ENCODE results near the gene KASH5.

Gene KASH5

GRCh38 chr19:49396738-49397505, 8.9 kb downstream of the KASH5 start:
- DNase-seq = no peak

- no peak for DNase-seq
These were observed 10.1 kb downstream of the KASH5 start for GRCh38 chr19:49398001-49398615.

GRCh38 chr19:49398931-49399330, 10.9 kb downstream of the KASH5 start:
- no peak for DNase-seq

GRCh38 chr19:49400029-49400428, 12.0 kb downstream of the KASH5 start:
- DNase-seq = no peak

DNA sequence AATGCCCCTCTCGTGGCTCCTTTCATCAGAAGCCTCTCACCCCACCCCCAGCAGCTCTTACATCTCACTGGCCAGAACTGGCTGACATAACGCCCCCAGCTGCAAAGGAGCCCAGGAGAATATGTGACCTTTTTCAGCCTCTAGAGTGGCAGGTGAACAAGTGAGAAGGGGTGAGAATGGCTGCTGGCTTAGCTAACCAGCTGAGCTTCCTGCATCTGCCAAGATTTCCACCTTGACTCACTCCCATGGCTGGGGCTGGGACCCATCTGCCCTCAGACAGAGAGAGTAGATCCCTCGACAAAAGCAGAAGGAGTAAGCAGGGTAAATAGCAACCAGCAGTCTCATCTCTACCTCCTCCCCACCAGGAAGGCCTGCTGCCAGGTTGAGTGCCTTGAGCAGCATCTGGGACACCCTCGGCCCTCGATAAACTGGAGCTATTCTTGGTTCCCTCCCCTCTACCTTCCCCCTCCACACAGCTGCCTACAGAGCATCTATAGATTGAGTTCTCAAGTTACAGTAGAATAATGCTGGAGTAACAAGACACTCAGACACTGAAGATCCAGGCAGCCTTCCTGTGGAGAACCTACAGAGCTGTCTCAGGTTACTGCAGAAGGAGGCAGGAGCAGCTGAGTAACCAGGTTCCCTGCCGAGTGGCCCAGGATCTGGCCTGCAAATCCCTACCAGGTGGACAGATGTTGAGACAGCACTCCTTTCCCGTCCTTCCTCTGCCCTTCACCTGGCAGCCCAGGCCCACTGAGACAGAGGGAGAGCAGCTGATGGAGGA, 15.5 kb downstream of the KASH5 start:
- DNase-seq = no peak

DNA sequence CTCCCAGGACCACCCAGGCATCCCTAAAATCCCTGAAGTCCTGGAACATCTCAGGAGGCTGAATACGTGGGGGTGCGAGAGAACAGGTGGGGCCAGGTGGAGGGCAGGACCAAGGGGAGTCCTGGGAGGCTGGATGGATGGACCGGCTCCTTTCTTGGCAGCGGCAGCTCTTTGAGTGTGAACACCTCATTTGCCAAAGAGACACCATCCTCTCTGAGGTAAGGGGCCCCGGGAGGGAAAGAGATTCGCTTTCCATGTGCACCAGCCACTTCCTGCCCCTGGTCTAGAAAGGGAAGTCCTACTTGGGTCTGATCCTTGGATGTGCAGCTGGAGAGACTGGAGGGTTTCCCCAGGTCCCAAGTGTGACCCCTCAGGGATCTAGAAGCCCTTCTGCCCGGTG, 19.0 kb downstream of the KASH5 start:
- DNase-seq = no peak

DNA sequence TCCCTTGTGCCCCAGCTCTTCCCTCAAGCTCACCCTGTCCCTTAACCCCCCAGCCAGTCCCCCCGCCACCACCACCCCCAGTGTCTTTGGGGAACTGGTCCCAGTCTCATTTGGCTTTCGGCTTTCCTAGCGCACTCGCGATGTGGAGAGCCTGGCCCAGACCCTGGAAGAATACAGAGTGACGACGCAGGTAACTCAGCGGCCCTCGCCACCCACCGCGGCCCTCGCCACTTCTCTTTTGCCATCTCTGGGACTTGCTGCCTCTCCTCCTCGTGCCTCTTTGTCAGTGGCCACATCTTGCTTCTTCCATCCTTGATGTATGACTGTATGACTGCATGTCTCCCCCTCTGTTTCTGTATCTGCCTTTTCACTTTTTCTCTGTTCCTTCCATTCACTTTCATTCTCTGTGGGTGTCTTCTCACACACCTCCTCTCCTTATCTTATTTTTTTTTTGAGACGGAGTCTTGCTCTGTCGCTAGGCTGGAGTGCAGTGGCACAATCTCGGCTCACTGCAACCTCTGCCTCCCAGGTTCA, 19.5 kb downstream of the KASH5 start:
- no peak for DNase-seq

DNA sequence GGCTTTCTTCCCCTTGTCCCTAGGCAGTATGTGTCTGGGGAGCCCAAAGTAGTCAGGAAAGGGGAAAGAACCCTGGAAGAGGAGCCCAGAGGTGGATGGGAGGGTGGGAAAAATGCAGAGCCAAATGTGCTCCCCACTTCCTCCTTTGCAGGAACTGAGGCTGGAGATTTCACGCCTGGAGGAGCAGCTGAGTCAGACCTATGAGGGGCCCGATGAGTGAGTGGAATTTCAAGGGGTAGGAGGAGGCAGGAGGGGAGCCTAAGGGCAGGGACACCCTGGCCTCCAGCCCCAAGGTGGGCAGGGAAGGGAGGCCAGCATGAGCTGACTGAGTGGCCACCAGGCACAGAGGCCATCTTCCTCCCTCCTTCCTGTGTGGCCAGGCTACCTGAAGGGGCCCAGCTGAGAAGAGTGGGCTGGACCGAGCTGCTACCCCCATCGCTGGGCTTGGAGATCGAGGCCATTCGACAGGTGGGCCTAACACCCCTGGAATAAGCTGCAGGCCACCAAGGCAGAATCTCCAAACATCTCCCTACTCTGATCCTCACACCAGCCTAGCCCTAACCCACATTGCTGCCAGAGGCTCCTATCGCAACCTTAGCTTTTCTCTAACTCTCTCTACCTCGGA, 20.9 kb downstream of the KASH5 start:
- DNase-seq = no peak

- DNase-seq = peak; percentile 40
These were observed 21.5 kb downstream of the KASH5 start for GRCh38 chr19:49409441-49410029.

DNA sequence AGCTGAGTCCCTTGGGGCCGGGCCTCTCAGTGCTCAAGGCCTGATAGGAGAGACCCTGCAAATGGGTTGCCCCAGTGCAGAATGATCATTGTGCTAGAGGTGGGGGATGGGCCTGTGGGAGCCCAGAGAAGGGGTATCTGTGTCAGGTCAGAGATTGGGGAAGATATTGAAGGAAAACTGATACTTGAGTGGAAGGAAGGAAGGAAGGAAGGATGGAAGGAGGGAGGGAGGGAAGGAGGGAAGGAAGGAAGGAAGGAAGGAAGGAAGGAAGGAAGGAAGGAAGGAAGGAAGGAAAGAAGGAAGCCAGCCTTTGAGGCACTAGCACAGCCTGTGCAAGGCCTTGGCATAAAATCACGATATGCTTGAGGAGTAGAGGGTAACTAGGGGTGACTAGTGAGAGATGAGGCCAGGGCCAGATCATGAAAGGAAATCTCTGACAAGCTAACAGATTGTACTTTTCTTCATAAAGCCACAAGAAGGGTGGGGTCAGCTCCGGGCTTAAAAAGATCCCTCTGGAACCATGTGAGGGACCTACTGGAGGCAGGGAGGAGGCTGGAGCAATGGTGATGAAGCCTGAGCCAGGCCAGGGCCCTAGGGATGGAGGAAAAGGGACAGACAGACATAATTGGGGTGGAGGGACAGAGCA, 23.8 kb downstream of the KASH5 start:
- no peak for DNase-seq

- DNase-seq = no peak
These were observed 25.3 kb downstream of the KASH5 start for GRCh38 chr19:49413348-49413747.

GRCh38 chr19:49414256-49414655, 26.2 kb downstream of the KASH5 start:
- DNase-seq = no peak

- DNase-seq = no peak
These were observed 27.2 kb downstream of the KASH5 start for GRCh38 chr19:49415102-49415809.

GRCh38 chr19:49415810-49416200, 27.8 kb downstream of the KASH5 start:
- DNase-seq = no peak

- no peak for DNase-seq
These were observed 29.0 kb downstream of the KASH5 start for GRCh38 chr19:49417088-49417487.

DNA sequence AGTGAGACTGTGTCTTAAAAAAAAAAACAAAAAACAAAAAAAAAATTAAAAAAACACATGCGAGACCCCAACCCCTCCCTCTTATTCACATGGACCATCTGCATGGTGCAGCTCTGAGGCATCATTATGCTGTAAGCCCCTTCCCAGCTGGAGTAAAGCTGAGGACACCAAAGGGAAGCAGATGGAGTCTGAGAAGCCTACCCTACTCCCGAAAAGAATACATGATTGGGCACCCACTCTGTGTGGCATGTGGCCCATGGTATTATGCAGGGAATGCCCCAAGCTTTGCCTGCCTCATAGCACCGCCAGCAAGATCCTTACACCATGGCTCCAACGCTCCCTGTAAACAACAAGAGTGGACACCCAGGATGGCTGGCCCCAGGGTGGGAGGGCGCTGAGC, 30.5 kb downstream of the KASH5 start:
- no peak for DNase-seq

- DNase-seq = no peak
These were observed 31.1 kb downstream of the KASH5 start for GRCh38 chr19:49419173-49419572.

DNA sequence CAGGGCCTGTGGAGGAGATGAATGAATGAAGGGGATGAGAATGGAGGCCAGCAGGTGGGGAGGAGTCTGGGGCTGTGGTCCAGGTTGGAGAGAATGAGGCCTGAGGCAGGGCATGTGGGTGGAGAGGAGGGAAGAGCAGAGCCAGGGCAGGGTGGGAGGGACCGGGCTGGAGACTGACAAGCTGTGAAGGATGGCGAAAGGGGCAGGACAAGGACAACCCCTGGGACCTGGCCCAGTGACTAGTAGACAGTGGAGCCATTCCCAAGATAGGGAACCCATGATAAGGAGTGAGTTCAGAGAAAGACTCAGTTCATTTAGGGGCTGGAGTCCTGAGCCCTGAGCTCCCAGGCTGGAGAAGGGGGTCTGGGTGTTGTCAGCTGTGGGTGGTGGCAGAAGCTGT, 32.2 kb downstream of the KASH5 start:
- no peak for DNase-seq

GRCh38 chr19:49421039-49421877, 33.2 kb downstream of the KASH5 start:
- DNase-seq = no peak

DNA sequence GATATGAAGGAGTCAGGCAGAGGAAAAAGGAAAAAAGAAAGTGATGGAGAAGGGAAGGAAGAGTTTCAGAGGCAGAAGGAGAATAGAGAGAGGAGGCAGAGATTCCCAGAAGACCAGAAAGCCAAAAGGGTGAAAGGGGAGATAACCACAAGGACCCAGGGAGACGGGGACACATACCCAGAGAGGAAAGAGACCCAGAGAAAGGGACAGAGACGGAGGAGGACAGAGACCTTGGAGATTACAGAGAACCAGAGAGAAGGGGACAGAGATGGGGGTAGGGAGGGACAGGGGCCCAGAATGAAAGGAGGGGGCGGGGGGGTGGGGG, 33.8 kb downstream of the KASH5 start:
- DNase-seq = no peak

Measured in CD4-positive, alpha-beta T cell treated with Interleukin-4 for 4 hours (primary cell).